NT2/D1 (cell line): ENCODE measurements around the gene UBE2U.

ENCODE experiments used
- YY1 ChIP-seq: IDR thresholded peaks from 2 replicates; pipeline ENCODE4 v1.6.1; 2011; ENCODE audit not compliant: insufficient read length, insufficient read depth
- ZNF274 ChIP-seq: IDR thresholded peaks from 2 replicates; pipeline ENCODE4 v1.6.1; 2011; ENCODE audit warnings: mild to moderate bottlenecking, low read depth, low read length

GRCh38 chr1:64235910-64236309 lies 32.5 kb downstream of the UBE2U start:
- TF ChIP-seq YY1 (no peak), ZNF274 (no peak)
